GM12891 (cell line): ENCODE measurements around the gene CACNA1I.

Experiments used
- POLR2A ChIP-seq: IDR thresholded peaks from 2 replicates; pipeline ENCODE4 v1.6.1; 2011; ENCODE audit warnings: low read depth, low read length, control low read depth
- TAF1 ChIP-seq: IDR thresholded peaks from 2 replicates; pipeline ENCODE4 v1.6.1; 2011; ENCODE audit warnings: low read depth, low read length, control low read depth

DNA sequence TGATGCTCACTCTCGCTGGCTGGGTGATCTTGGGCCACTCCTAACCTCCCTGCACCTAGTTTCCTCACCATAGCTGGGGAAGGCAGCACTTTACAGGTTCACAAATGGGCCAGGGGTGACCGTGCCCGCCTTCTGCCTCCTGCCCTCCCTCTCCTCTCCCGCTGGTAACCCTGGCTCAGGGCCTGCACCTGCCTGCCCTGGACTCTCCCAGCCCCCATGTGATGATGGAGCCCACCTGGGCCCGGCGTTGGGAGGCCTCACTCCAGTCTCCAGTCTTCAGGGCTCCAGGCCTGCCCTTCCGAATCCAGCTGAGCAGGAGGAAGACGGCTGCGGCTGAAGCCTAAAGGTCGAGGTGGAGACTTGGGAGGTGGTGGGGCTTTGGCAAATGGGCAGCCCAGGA lies 152.9 kb downstream of the CACNA1I start:
- no peak for TF ChIP-seq POLR2A
- TF ChIP-seq TAF1: no peak
